CD14-positive monocyte (primary cell): Measurements from ENCODE around the gene MAPRE2. TPM values are rescaled to one million over a fixed set of nuclear protein-coding genes. Genes with fewer than 3 reads are reported as not detected.
"Not testable (repeated sequence)": the region's sequence is repeated elsewhere in the genome, so short reads cannot be mapped to it uniquely, and the experiment has no call there.

Experiments used
- DNase-seq, 3 donors: peaks; one replicate each; pipeline ENCODE4 v3.0.0-alpha.2; 2011 to 2022
- H2AFZ ChIP-seq: 2 replicates; pipeline ENCODE4 v1.6.0; 2012; ENCODE audit warnings: mild to moderate bottlenecking, low read depth, low read length, inconsistent platforms; ENCODE audit not compliant: insufficient read depth, poor library complexity, severe bottlenecking
- H3K27ac ChIP-seq, 2 donors: 1 replicate in 1 of 2; 2 replicates in 1 of 2; pipeline ENCODE4 v1.5.1; 2012 to 2013; ENCODE audit warnings: low read length in 2 of 2, control low read depth in 1 of 2, inconsistent platforms in 1 of 2, low read depth in 1 of 2, mild to moderate bottlenecking in 1 of 2
- H3K27me3 ChIP-seq, 2 donors: one replicate each; pipeline versions ENCODE4 v1.6.0 to v1.6.1; 2011 to 2013; ENCODE audit warnings: low read length in 2 of 2; ENCODE audit not compliant: control insufficient read depth in 2 of 2, insufficient read depth in 2 of 2
- H3K36me3 ChIP-seq, 2 donors: replicated peaks in 1 of 2; 1 replicate in 1 of 2; 2 replicates in 1 of 2; pipeline versions ENCODE4 v1.5.1 to v1.6.1; 2012 to 2013; ENCODE audit warnings: low read length in 2 of 2, control low read depth in 1 of 2, inconsistent platforms in 1 of 2, mild to moderate bottlenecking in 1 of 2; ENCODE audit not compliant: insufficient read depth in 2 of 2, control insufficient read depth in 1 of 2
- H3K4me1 ChIP-seq, 2 donors: 1 replicate in 1 of 2; 2 replicates in 1 of 2; pipeline versions ENCODE4 v1.5.1 to v1.6.1; 2012 to 2013; ENCODE audit warnings: low read length in 2 of 2, control low read depth in 1 of 2, inconsistent platforms in 1 of 2, mild to moderate bottlenecking in 1 of 2, moderate library complexity in 1 of 2; ENCODE audit not compliant: insufficient read depth in 2 of 2, control insufficient read depth in 1 of 2
- H3K4me2 ChIP-seq: replicated peaks from 2 replicates; pipeline ENCODE3; 2012; ENCODE audit warnings: low read length, moderate library complexity, mild to moderate bottlenecking; ENCODE audit not compliant: poor library complexity, severe bottlenecking; ENCODE audit errors: extremely low read depth
- H3K4me3 ChIP-seq, 3 experiments: fragments of 200-600 bp in 1 of 3; sonication (generic) in 1 of 3; replicated peaks in 1 of 3; 1 replicate in 2 of 3; 2 replicates in 1 of 3; pipeline ENCODE4 v1.5.1; 2011 to 2013; ENCODE audit warnings: low read length in 3 of 3, mild to moderate bottlenecking in 3 of 3, control low read depth in 2 of 3, low read depth in 2 of 3, inconsistent platforms in 1 of 3, moderate library complexity in 1 of 3
- H3K79me2 ChIP-seq: 2 replicates; pipeline ENCODE4 v1.6.0; 2012; ENCODE audit warnings: mild to moderate bottlenecking, control low read depth, inconsistent platforms, low read length, moderate library complexity; ENCODE audit not compliant: insufficient read depth
- H3K9ac ChIP-seq: 2 replicates; pipeline ENCODE4 v1.6.0; 2017; ENCODE audit warnings: low read length, mild to moderate bottlenecking; ENCODE audit not compliant: insufficient read depth, poor library complexity, severe bottlenecking
- H3K9me3 ChIP-seq, 2 donors: replicated peaks in 1 of 2; 1 replicate in 1 of 2; 2 replicates in 1 of 2; pipeline versions ENCODE4 v1.5.1 to v1.6.1; 2012 to 2013; ENCODE audit warnings: low read length in 2 of 2, control low read depth in 1 of 2; ENCODE audit not compliant: control insufficient read depth in 1 of 2, insufficient read depth in 1 of 2
- H4K20me1 ChIP-seq: 2 replicates; pipeline ENCODE4 v1.6.0; 2012; ENCODE audit warnings: mild to moderate bottlenecking, low read length, control low read depth, moderate library complexity; ENCODE audit not compliant: insufficient read depth
- H3K27ac Mint-ChIP-seq, 7 donors: one replicate each; pipeline ENCODE4 v1.8.0; 2020; ENCODE audit warnings: mild to moderate bottlenecking in 7 of 7, mixed read lengths in 7 of 7, moderate library complexity in 6 of 7, inconsistent platforms in 2 of 7
- H3K27me3 Mint-ChIP-seq, 3 donors: one replicate each; pipeline ENCODE4 v1.8.0; 2021 to 2022; ENCODE audit warnings: low read depth in 3 of 3, mild to moderate bottlenecking in 3 of 3, mixed read lengths in 3 of 3, moderate library complexity in 3 of 3, inconsistent platforms in 1 of 3
- H3K36me3 Mint-ChIP-seq, 2 donors: one replicate each; pipeline ENCODE4 v1.8.0; 2020; ENCODE audit warnings: mixed read lengths in 2 of 2, inconsistent platforms in 1 of 2, mild to moderate bottlenecking in 1 of 2
- H3K4me1 Mint-ChIP-seq: one replicate; pipeline ENCODE4 v1.8.0; 2020; ENCODE audit warnings: mild to moderate bottlenecking, mixed read lengths
- H3K4me3 Mint-ChIP-seq, 2 donors: one replicate each; pipeline ENCODE4 v1.8.0; 2020; ENCODE audit warnings: mild to moderate bottlenecking in 2 of 2, mixed read lengths in 2 of 2, moderate library complexity in 1 of 2
- H3K9me3 Mint-ChIP-seq, 7 donors: one replicate each; pipeline ENCODE4 v1.8.0; 2020 to 2022; ENCODE audit warnings: mixed read lengths in 7 of 7, mild to moderate bottlenecking in 6 of 7, moderate library complexity in 6 of 7, inconsistent platforms in 2 of 7
- WGBS: methylation state at CpG from one replicate; pipeline ENCODE4 v1.1.5; 2013; ENCODE audit warnings: missing lambda C conversion rate; ENCODE audit not compliant: insufficient coverage; 5-methylcytosine and 5-hydroxymethylcytosine counted together
- intact Hi-C, 2 donors: fragments of 100-400 bp; cut with micrococcal nuclease; formaldehyde crosslinking; loops; one replicate each; pipeline versions ENCODE4 v1.15.0 to v1.15.1; 2023
- polyA plus RNA-seq, 3 donors: library from polyadenylated mRNA; depleted of rRNA in 1 of 3; unstranded in 2 of 3; stranded (reverse) in 1 of 3; fragments of 300-500 nt in 2 of 3; fragments of >200 nt in 1 of 3; fragmentation: Illumina TruSeq in 2 of 3; gene quantifications; 1 replicate in 2 of 3; 2 replicates in 1 of 3; pipeline ENCODE4 v1.2.3, GENCODE V29; 2012 to 2021
- TF ChIP-seq, protein P1 (sequence below): fragments of 200-600 bp; IDR thresholded peaks from one replicate; pipeline ENCODE4 v1.8.0; 2022; ENCODE audit warnings: antibody characterized with exemption, mild to moderate bottlenecking

The MAPRE2 gene
- polyA plus RNA-seq, 3 donors: 22.0 to 48.1 (median 37.1) TPM

DNA sequence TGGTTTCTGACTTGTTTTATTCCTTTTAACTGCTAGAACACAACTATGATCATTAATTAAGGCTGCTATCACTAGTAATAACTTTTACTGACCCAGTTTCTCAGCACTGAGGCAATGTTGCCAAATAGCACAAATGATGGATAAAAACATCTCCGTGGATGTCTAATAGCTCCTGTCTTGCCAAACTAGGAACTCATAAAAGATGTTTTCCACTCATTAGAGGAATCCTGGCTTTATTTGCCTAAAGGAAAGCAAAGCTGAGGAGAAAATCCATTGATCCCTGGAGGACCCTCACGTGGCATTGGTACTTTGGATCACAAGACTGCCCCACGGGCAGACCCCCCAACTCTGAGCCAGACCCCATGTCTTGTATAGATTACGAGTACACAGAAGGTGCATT, 103.5 kb downstream of the MAPRE2 start:
- H2AFZ ChIP-seq: no peak overlapping the region
- intact Hi-C loops: loop anchor here in 1 of 2 donors (10.0 kb wide), 1 partner anchor 140 kb away; no protein-coding TSS in a partner anchor
- no peak overlapping the region for H3K4me3 Mint-ChIP-seq
- H3K9me3 ChIP-seq: no peaks in the 10 kb centered on the region
- H3K27ac ChIP-seq: no peak overlapping the region
- H3K4me1 ChIP-seq: peaks cover 3 to 4% of the 10 kb centered on the region in 2 donors
- H3K36me3 ChIP-seq: peaks cover 6 to 21% of the 10 kb centered on the region in 2 donors
- H3K27ac Mint-ChIP-seq: no peak overlapping the region
- no peaks in the 10 kb centered on the region for H4K20me1 ChIP-seq
- H3K4me2 ChIP-seq: no peak overlapping the region
- no peak for DNase-seq
- 71% methylated on average over 1 of the region's 4 CpGs for WGBS
- no peak overlapping the region for H3K4me3 ChIP-seq
- H3K9ac ChIP-seq: no peak overlapping the region
- peaks cover 11% of the 10 kb centered on the region for H3K4me1 Mint-ChIP-seq
- TF ChIP-seq, protein P1, sequence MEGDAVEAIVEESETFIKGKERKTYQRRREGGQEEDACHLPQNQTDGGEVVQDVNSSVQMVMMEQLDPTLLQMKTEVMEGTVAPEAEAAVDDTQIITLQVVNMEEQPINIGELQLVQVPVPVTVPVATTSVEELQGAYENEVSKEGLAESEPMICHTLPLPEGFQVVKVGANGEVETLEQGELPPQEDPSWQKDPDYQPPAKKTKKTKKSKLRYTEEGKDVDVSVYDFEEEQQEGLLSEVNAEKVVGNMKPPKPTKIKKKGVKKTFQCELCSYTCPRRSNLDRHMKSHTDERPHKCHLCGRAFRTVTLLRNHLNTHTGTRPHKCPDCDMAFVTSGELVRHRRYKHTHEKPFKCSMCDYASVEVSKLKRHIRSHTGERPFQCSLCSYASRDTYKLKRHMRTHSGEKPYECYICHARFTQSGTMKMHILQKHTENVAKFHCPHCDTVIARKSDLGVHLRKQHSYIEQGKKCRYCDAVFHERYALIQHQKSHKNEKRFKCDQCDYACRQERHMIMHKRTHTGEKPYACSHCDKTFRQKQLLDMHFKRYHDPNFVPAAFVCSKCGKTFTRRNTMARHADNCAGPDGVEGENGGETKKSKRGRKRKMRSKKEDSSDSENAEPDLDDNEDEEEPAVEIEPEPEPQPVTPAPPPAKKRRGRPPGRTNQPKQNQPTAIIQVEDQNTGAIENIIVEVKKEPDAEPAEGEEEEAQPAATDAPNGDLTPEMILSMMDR: no peak
- H3K27me3 Mint-ChIP-seq: no peaks in the 10 kb centered on the region
- H3K27me3 ChIP-seq: no peaks in the 10 kb centered on the region
- H3K79me2 ChIP-seq: no peaks in the 10 kb centered on the region
- H3K36me3 Mint-ChIP-seq: peaks cover 24 to 28% of the 10 kb centered on the region in 2 donors
- peaks cover 0 to 10% (median 4%) of the 10 kb centered on the region in 7 donors for H3K9me3 Mint-ChIP-seq

DNA sequence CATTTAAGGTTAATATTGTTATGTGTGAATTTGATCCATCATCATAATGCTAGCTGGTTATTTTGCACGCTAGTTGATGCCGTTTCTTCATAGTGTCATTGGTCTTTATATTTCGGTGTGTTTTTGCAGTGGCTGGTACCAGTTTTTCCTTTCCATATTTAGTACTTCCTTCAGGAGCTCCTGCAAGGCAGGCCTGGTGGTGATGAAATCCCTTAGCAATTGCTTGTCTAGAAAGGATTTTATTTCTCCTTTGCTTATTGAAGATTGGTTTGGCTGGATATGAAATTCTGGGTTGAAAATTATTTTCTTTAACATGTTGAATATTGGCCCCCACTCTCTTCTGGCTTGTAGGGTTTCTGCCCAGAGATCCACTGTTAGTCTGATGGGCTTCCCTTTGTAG, 109.0 kb downstream of the MAPRE2 start:
- peaks cover 22% of the 10 kb centered on the region for H3K4me1 Mint-ChIP-seq
- H3K9me3 Mint-ChIP-seq, H3K27me3 Mint-ChIP-seq, H3K36me3 ChIP-seq, H3K79me2 ChIP-seq, H3K36me3 Mint-ChIP-seq, intact Hi-C loops, H3K27ac ChIP-seq, H3K27ac Mint-ChIP-seq, H3K27me3 ChIP-seq, DNase-seq, H3K4me3 ChIP-seq, H3K9ac ChIP-seq, H4K20me1 ChIP-seq, H3K9me3 ChIP-seq, H3K4me3 Mint-ChIP-seq, H2AFZ ChIP-seq, H3K4me2 ChIP-seq: not testable (repeated sequence)
- no CpG with 5 or more reads among the region's 3 CpGs for WGBS
- H3K4me1 ChIP-seq: peaks cover 16% of the 10 kb centered on the region in 2 donors
